Panc1 (cell line): ENCODE measurements around the gene ENDOG. TPM values are rescaled to one million over a fixed set of nuclear protein-coding genes. Genes with fewer than 3 reads are reported as not detected.

Source experiments
- ATAC-seq: fragments of 200-7000 bp; cut with Tn5 transposase; 2 replicates; pipeline ENCODE4 v1.9.1; 2020; ENCODE audit warnings: mild to moderate bottlenecking, moderate library complexity
- BruUV-seq: library from RNA; stranded (reverse); fragments of 400-500 nt; replicated peaks from 2 replicates; lab custom pipeline; 2021; lab: Mats Ljungman, UMichigan
- CTCF ChIA-PET: fragments of 300-600 bp; sonication (Branson Sonifier 250); formaldehyde crosslinking; loops from one replicate; lab custom pipeline; 2022; ENCODE audit warnings: antibody characterized with exemption; lab: Charles Lee
- POLR2A ChIA-PET: fragments of 300-600 bp; sonication (Branson Sonifier 250); formaldehyde crosslinking; loops from one replicate; lab custom pipeline; 2022; ENCODE audit warnings: antibody characterized with exemption; lab: Charles Lee
- DNase-seq: peaks from one replicate; pipeline ENCODE4 v3.0.0-alpha.2; 2010; ENCODE audit warnings: low read depth, low spot score
- H3K27ac ChIP-seq: 2 replicates; pipeline ENCODE4 v1.5.1; 2011; ENCODE audit warnings: mild to moderate bottlenecking, low read length, inconsistent platforms
- H3K27me3 ChIP-seq: fragments of 200-500 bp; sonication (Bioruptor generic); 2 replicates; pipeline ENCODE4 v1.6.0; 2014; ENCODE audit warnings: low read length, inconsistent platforms; ENCODE audit not compliant: control insufficient read depth, insufficient read depth
- H3K36me3 ChIP-seq: fragments of 200-500 bp; sonication (Bioruptor generic); 2 replicates; pipeline ENCODE4 v1.5.1; 2014; ENCODE audit warnings: inconsistent platforms, mild to moderate bottlenecking, low read length, moderate library complexity; ENCODE audit not compliant: control insufficient read depth, insufficient read depth
- H3K4me1 ChIP-seq: 2 replicates; pipeline ENCODE4 v1.5.1; 2011; ENCODE audit warnings: inconsistent platforms, mild to moderate bottlenecking, low read length, moderate library complexity; ENCODE audit not compliant: control insufficient read depth, insufficient read depth
- H3K4me3 ChIP-seq, 2 experiments: 2 replicates each; pipeline ENCODE4 v1.5.1; 2011 to 2012; ENCODE audit warnings: low read depth in 2 of 2, low read length in 2 of 2, mild to moderate bottlenecking in 2 of 2, inconsistent platforms in 1 of 2, moderate library complexity in 1 of 2
- H3K9me3 ChIP-seq: fragments of 200-500 bp; sonication (Bioruptor generic); 2 replicates; pipeline ENCODE4 v1.5.1; 2014; ENCODE audit warnings: low read depth, mild to moderate bottlenecking, inconsistent platforms, low read length, moderate library complexity; ENCODE audit not compliant: control insufficient read depth, insufficient read depth
- TCF7L2 ChIP-seq: IDR thresholded peaks from 2 replicates; pipeline ENCODE4 v1.6.1; 2011; ENCODE audit warnings: mild to moderate bottlenecking, low read depth, low read length, inconsistent platforms
- in situ Hi-C: cut with HindIII; loops from 2 replicates; pipeline ENCODE4 v1.10.0; 2016; ENCODE audit warnings: low sequenced_read_pairs, low pct_unique_long_range_greater_than_20kb
- intact Hi-C: fragments of 100-400 bp; cut with micrococcal nuclease; formaldehyde crosslinking; loops from one replicate; pipeline ENCODE4 v1.10.0; 2022; ENCODE audit not compliant: unreplicated experiment
- total RNA-seq: library from RNA; stranded (reverse); gene quantifications from one replicate; pipeline ENCODE4 v1.2.1, GENCODE V29; 2021; ENCODE audit not compliant: unreplicated experiment
- TF ChIP-seq, protein P1 (sequence below), 2 experiments: IDR thresholded peaks; 2 replicates each; pipeline ENCODE4 v1.6.1; 2011 to 2012; ENCODE audit warnings: low read depth in 2 of 2, control low read depth in 1 of 2, low read length in 1 of 2, mild to moderate bottlenecking in 1 of 2, moderate library complexity in 1 of 2; ENCODE audit not compliant: insufficient read depth in 1 of 2
- TF ChIP-seq, protein P2 (sequence below): fragments of 450-650 bp; IDR thresholded peaks from 2 replicates; pipeline ENCODE4 v1.5.1; 2017; ENCODE audit warnings: mild to moderate bottlenecking

ENDOG gene
- total RNA-seq, 1 experiment from 2014 or later: 39.9 TPM

DNA sequence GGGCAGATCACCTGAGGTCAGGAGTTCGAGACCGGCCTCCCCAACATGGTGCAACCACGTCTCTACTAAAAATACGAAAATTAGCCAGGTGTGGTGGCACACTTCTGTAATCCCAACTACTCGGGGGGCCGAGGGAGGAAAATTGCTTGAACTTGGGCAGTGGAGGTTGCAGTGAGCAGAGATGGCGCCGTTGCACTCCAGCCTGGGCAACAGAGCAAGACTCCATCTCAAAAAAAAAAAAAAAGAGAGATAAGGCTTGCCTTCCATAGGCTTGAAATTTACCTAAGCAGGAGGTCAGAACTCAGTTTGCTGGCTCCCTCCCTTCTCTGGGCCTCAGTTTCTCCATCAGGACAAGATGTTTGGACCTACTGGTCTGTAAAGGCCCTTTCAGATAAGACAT is 10.0 kb downstream of the ENDOG start:
- Histone ChIP-seq H3K27ac (no peak overlapping the region), H3K4me1 (peaks cover 4% of the 10 kb centered on the region; the same call in 1 of the 2 replicates), H3K36me3 (no peaks in the 10 kb centered on the region; the same call in 1 of the 2 replicates), H3K9me3 (no peaks in the 10 kb centered on the region), H3K4me3 (no peak overlapping the region), H3K27me3 (no peaks in the 10 kb centered on the region)
- TF ChIP-seq, protein P1, sequence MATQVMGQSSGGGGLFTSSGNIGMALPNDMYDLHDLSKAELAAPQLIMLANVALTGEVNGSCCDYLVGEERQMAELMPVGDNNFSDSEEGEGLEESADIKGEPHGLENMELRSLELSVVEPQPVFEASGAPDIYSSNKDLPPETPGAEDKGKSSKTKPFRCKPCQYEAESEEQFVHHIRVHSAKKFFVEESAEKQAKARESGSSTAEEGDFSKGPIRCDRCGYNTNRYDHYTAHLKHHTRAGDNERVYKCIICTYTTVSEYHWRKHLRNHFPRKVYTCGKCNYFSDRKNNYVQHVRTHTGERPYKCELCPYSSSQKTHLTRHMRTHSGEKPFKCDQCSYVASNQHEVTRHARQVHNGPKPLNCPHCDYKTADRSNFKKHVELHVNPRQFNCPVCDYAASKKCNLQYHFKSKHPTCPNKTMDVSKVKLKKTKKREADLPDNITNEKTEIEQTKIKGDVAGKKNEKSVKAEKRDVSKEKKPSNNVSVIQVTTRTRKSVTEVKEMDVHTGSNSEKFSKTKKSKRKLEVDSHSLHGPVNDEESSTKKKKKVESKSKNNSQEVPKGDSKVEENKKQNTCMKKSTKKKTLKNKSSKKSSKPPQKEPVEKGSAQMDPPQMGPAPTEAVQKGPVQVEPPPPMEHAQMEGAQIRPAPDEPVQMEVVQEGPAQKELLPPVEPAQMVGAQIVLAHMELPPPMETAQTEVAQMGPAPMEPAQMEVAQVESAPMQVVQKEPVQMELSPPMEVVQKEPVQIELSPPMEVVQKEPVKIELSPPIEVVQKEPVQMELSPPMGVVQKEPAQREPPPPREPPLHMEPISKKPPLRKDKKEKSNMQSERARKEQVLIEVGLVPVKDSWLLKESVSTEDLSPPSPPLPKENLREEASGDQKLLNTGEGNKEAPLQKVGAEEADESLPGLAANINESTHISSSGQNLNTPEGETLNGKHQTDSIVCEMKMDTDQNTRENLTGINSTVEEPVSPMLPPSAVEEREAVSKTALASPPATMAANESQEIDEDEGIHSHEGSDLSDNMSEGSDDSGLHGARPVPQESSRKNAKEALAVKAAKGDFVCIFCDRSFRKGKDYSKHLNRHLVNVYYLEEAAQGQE (IDR thresholded peaks at IDR 0.05; ENCODE audit: insufficient read depth in 1 of 2, low read depth in 2 of 2, low read length in 1 of 2): no peak
- TF ChIP-seq, protein P2, sequence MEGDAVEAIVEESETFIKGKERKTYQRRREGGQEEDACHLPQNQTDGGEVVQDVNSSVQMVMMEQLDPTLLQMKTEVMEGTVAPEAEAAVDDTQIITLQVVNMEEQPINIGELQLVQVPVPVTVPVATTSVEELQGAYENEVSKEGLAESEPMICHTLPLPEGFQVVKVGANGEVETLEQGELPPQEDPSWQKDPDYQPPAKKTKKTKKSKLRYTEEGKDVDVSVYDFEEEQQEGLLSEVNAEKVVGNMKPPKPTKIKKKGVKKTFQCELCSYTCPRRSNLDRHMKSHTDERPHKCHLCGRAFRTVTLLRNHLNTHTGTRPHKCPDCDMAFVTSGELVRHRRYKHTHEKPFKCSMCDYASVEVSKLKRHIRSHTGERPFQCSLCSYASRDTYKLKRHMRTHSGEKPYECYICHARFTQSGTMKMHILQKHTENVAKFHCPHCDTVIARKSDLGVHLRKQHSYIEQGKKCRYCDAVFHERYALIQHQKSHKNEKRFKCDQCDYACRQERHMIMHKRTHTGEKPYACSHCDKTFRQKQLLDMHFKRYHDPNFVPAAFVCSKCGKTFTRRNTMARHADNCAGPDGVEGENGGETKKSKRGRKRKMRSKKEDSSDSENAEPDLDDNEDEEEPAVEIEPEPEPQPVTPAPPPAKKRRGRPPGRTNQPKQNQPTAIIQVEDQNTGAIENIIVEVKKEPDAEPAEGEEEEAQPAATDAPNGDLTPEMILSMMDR: no peak
- TF ChIP-seq TCF7L2: no peak
- intact Hi-C loops (no loop called here), in situ Hi-C loops (no loop called here)
- CTCF ChIA-PET: interaction anchor here (0.5 to 0.6 kb wide), 2 partner anchors 48 to 131 kb away, joined by 3 to 6 read pairs; no protein-coding TSS in a partner anchor
- no TSS peak for BruUV-seq
- POLR2A ChIA-PET: no interaction called here
- DNase-seq: no peak
- no peak for ATAC-seq

DNA sequence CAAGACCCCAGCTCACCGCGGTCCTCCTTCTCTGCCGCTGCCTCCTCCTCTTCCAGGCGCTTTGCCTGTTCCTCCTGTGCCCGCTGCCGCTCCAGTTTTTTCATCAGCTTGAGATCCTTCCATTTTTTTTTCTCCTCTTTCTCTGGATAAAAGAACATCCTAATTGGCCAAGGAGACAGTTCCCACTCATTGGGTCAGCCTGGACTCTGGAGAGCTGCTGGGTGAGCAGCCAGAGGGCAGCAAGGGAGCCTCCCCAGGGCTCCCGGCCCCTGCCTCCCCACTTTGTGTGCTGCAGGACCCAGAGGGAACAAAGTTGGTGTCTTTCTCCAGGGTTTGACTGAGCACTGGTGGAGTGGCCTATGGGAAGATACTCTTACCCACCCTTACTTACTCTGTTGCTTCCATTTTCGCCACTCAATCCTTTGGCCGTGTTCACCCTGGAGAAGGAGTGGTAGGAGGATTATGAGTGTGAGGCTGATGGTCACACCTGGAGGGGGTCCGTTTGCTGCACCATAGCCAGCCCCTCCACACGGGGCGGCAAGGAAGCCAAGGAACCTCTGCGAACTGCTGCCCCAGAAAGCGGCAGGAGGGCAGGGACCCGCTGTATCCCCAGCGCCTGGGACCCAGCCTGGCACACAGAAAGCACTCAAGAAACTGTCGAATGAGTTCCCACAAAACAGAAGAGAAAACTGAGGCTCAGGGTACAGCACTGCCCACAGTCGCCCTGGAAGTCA is 10.6 kb downstream of the ENDOG start:
- POLR2A ChIA-PET: no interaction called here
- intact Hi-C loops: no loop called here
- TF ChIP-seq, protein P2: no peak

More for the DNA sequence above, 10.6 kb downstream of the ENDOG start:
- in situ Hi-C loops: no loop called here
- no peaks in the 10 kb centered on the region; the same call in 1 of the 2 replicates for H3K36me3 ChIP-seq
- no peaks in the 10 kb centered on the region for H3K9me3 ChIP-seq
- peak overlapping the region; percentile 81 for H3K27ac ChIP-seq
- DNase-seq (no peak), ATAC-seq (peak; percentile 7)
- BruUV-seq: no TSS peak
- H3K4me1 ChIP-seq: peaks cover 4% of the 10 kb centered on the region; the same call in 1 of the 2 replicates
- CTCF ChIA-PET: interaction anchor here (1.0 kb wide), 1 partner anchor 11 kb away, joined by 3 read pairs; the partner anchor contains the start of gene ENDOG
- H3K4me3 ChIP-seq: peak overlapping the region; percentile 83 to 85
- H3K27me3 ChIP-seq: no peaks in the 10 kb centered on the region
